Stimulated activated CD4-positive, alpha-beta T cell treated with anti-CD3 and anti-CD28 coated beads, Interleukin-12 subunit alpha, Interleukin-12 subunit beta, amount 100 ng/mL, for 4 hours (primary cell): ENCODE data around the gene KIAA0408.

Experiments used
- DNase-seq: peaks from one replicate; pipeline ENCODE4 v3.0.0-alpha.2; 2020

KIAA0408 gene

GRCh38 chr6:127459231-127459641, at the start of gene KIAA0408:
Gene KIAA0408 (minus strand): TSS chr6:127459389. CDS start chr6:127453981, 5,408 bp downstream.
- no peak for DNase-seq

- no peak for DNase-seq
Measured at GRCh38 chr6:127506894-127507293, 47.7 kb upstream of the KIAA0408 start.

DNA sequence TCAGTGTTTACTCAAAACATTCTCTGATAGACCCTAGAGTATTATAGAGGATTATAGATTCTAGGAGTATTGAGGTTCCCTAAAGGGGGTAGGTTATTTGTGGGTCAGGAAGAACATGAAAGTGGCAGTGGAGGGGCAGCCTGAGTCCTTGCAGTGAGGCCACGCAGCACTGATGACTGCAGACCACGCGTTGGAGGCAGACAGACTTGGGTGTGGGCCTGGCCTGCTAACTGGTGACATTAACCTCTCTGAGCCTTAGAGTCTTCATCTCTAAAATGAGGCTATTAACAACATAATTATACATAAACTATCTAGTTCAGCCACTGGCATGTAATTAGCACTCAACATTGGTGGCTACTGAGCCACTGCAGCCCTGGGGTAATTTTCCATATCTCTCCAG, 43.8 kb upstream of the KIAA0408 start:
- no peak for DNase-seq

- no peak for DNase-seq
Measured at GRCh38 chr6:127497410-127497809, 38.2 kb upstream of the KIAA0408 start.

DNA sequence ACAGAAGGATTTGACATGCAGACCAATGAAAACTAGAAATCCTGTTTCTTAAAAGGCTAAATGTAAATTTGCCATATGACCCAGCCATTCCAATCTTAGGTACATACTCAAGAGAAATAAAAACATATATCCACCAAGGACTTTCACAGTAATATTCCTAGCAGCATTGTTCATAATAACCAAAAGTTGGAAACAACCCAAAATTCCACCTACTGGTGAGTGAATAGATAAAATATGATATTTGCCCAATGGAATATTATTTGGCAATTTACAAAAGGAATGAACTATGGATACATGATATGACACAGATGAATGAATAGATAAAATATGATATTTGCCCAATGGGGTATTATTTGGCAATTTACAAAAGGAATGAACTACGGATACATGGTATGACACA, 37.3 kb upstream of the KIAA0408 start:
- no peak for DNase-seq

GRCh38 chr6:127494240-127494767, 35.1 kb upstream of the KIAA0408 start:
- DNase-seq, result no peak

DNA sequence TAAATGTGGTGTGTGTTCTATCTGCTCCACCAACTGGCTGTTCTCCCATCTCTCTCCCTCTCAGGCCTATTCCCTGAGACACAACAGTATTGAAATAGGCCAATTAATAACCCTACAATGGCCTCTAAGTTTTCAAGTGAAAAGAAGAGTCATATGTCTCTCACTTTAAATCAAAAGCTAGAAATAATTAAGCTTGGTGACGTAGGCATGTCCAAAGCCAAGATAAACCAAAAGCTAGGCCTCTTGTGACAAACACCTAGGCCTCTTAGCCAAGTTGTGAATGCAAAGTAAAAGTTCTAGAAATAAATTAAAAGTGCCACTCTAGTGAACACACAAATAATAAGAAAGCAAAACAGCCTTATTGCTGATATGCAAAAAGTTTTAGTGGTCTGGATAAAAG, 30.1 kb upstream of the KIAA0408 start:
- no peak for DNase-seq

GRCh38 chr6:127486934-127487333, 27.7 kb upstream of the KIAA0408 start:
- DNase-seq, result no peak

DNA sequence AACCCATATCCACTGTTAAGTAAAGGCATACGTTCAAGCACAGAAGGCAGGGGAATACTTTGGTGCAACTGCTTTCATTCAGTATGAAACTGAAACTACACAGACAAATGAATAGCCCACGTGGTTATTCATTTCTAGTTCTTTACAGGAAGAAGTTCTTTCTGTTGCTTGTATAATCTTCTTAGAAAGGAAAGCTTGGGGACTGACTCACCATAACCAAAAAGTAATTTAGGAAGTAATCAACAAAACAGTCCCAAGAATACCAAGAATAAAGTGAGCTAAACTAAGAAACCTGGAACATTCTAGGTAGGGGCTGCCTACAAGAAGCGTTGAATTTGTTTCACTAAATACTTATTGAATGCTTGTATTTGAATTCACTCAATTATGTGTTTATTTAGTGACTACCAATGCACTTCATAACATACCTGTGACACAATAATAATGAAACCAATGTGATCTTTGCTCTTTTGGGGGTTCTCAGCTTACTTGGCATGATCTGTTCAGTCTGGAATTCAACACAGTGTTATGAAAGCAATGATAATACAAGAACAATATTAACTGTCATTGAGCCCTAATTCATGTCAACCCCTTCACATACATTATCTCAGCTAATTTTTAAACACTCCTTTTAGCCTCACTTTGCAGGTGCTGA, 25.1 kb upstream of the KIAA0408 start:
- no peak for DNase-seq

DNA sequence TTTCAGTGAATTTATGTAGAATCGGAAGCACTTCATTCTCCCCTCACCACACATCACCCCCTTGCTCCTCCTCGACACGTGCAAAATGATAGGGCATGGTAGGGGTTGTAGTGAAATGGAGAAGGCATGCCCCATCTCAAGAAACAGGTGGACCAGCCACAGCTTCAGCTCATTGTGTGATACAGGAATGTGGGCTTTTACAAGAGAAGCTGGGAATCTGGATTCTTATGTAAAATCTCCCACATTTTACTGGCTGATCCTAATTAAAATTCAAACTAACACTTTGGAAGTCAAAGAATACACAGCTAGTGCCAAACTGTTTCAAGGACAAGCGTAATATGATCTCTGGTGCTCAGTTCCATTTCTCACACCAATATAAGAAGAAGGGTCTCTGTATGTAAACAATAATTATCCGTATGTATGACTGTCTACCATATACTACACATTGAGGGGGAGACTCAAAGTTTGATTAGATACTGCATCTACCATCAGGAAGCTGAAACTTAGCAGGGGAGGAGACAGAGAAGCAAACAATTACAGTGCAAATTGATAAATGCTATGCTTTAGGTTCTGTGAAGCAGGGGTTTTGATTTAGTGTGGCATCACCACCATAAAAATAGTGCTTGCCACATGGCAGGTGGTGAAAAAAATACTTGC, 24.3 kb upstream of the KIAA0408 start:
- no peak for DNase-seq

GRCh38 chr6:127482325-127482724, 23.1 kb upstream of the KIAA0408 start:
- no peak for DNase-seq

DNA sequence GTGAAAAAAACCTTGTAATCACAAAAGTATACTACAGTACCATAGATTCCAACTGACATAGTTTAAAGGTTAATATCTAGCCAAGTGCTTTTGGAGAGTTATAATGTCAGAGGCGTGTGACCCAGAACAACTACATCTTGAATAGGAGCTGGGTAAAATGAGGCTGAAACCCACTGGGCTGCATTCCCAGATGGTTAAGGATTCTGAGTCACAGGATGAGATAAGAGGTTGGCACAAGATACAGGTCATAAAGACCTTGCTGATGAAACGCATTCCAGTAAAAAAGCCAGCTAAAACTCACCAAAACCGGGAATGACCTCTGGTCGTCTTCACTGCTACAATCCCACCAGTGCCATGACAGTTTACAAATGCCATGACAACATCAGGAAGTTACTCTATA, 22.4 kb upstream of the KIAA0408 start:
- DNase-seq, result no peak

GRCh38 chr6:127481111-127481510, 21.9 kb upstream of the KIAA0408 start:
- no peak for DNase-seq

DNA sequence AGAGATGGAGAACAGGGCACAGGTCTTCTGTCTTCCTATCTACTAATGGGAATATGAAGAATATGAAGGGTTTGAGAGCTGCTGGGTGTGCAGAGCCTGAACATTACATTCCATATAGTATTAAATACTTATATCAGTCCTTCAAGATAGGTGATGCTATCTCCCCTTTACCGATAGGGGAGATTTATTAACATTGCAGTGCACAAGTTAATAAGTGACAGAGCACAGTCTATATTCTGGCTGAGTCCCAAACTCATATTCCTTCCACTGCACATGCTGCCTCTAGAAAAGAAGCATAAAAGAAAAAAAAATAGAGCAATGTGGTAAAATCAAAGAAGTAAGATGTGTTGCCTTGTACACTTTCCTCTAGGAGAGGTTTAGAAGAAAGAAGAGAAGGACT, 18.5 kb upstream of the KIAA0408 start:
- DNase-seq, result no peak

DNA sequence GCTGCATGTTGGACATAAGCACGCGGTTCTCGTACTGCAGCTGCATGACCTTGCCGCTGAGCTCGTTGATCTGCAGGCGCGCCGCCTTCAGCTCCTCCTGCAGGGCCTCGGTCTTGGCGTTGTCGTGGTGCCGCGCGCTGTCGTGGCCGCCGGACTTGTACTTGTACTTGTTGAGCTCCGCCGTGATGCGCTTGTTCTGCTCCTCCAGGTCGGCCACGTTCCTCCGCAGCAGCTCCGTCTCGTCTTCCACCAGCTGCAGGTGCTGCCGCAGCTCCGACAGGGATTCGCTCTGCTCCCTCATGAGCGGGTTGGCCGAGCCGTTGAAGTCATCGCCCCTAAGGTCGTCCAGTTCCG, 16.6 kb upstream of the KIAA0408 start:
- no peak for DNase-seq

DNA sequence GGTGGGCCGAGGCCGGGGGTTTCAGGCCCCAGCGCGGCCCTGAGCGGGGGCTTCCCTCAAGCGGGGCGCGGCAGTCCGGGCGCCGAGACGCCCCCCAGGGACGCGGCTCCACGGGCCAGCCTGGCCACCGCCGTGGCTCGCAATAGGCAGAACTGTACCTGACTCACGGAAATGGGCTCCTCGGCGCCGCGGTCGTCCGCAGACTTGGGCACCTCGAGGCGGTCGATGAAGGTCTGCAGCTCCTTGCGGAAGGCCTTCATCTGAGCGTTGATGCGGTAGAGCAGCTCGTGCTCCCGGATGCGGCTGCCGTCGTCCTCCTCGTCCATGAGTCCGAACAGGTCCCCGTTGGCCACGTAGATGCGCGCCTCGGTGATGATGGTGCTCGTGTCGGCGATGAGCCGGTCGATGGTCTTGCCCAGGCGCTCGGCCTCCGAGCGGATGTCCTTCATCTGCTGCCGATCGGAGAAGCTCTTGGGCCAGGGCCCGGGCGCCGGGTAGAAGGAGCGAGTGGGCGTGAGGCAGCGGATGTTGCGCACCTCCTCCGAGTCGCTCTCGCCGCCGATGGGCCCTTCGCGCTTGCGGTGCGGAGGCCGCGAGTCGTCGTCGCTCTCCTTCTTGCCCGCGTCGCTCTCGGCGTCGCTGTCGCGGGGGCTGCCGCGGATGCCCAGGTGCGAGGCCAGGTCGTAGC, 16.1 kb upstream of the KIAA0408 start:
- DNase-seq, result no peak

- DNase-seq, result no peak
Measured at GRCh38 chr6:127471379-127472255, 12.4 kb upstream of the KIAA0408 start.

DNA sequence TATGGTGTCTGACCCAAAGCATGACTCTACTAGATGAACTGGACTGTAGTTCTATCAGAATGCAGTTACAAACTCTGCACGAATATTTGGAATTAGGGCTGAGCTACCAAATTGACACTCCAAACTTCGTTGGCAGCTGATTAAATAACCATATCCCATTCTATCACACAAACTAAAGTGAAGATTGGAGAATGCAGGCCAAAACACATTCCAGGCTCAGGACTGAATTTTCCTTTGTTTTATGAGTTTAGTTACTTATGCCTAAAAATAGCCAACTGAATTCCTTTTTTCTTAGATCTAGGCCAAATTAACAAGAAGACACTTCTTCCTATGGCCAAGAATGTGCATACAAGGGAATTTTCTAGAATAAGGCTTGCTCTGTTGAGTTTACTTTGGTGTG, 9.7 kb upstream of the KIAA0408 start:
- DNase-seq, result no peak

- no peak for DNase-seq
Measured at GRCh38 chr6:127466416-127466815, 7.2 kb upstream of the KIAA0408 start.

- peak; percentile 67 for DNase-seq
Measured at GRCh38 chr6:127464881-127465459, 5.8 kb upstream of the KIAA0408 start.

DNA sequence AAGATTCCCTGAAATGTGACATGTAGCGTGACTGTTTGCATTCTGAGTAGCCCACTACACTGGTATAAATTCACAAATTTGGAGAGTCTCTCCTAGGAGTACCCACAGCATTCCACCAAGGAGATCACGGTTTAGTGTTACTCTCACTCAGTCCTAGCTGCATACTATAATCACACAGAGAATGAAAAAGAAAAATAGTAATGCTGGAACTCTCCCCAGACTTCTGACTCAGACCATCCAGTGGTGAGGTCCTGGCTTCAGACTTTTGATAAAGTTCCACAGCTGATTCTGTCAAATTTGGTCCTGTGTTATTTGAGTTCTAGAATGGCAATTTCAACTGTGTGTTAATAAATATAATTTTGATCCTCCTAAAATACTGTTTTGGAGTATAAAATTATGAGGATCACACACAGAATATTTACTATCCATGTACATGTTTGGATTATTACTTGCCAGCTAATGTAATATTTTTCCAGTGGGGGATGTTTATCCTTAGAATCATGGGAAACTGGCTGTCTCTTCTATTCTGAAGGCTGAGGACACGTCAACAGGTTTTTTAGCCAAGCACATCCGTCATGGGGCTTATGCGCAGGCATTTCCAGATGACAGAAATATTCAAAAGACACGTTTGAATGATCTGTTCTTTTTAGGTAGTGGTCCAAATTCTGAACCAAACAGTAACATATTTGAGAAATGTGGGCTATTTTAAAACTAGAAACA, 5.1 kb upstream of the KIAA0408 start:
- no peak for DNase-seq

GRCh38 chr6:127463056-127463455, 3.9 kb upstream of the KIAA0408 start:
- no peak for DNase-seq
